Activated T-helper 2 cell treated with anti-CD3 and anti-CD28 coated beads, Interferon-gamma antibody, Interleukin-2, Interleukin-4, amounts not matched to agents 10 μg/mL and 5 μg/mL and 100 μg/mL, durations not matched to agents 14 hours and 24 hours and 36 hours (primary cell): ENCODE data around the gene PCMTD2. TPM values are rescaled to one million over a fixed set of nuclear protein-coding genes. Genes with fewer than 3 reads are reported as not detected.
A peak's percentile ranks its signal among the peaks of the same experiment; 100 is the strongest.

ENCODE experiments used
- DNase-seq: peaks from one replicate; pipeline ENCODE4 v3.0.0; 2021; ENCODE audit warnings: low spot score
- H3K27ac Mint-ChIP-seq: one replicate; pipeline ENCODE4 v1.8.0; 2021; ENCODE audit warnings: mixed read lengths
- H3K27me3 Mint-ChIP-seq: one replicate; pipeline ENCODE4 v1.8.0; 2021; ENCODE audit warnings: low read depth, mixed read lengths
- H3K36me3 Mint-ChIP-seq: one replicate; pipeline ENCODE4 v1.8.0; 2021; ENCODE audit warnings: low read depth, mixed read lengths
- H3K4me1 Mint-ChIP-seq: one replicate; pipeline ENCODE4 v1.8.0; 2021; ENCODE audit warnings: low read depth, mixed read lengths
- H3K4me3 Mint-ChIP-seq: one replicate; pipeline ENCODE4 v1.8.0; 2021; ENCODE audit warnings: low read depth, mild to moderate bottlenecking, moderate library complexity, mixed read lengths
- H3K9me3 Mint-ChIP-seq: one replicate; pipeline ENCODE4 v1.8.0; 2021; ENCODE audit warnings: mixed read lengths
- intact Hi-C: fragments of 100-400 bp; cut with micrococcal nuclease; formaldehyde crosslinking; loops from one replicate; pipeline ENCODE4 v1.15.1; 2023
- total RNA-seq: library from RNA; stranded (reverse); gene quantifications from 2 replicates; pipeline ENCODE4 v1.2.3, GENCODE V29; 2022

PCMTD2 gene
- total RNA-seq, 1 donor from 2014 or later, result 31.7 TPM

GRCh38 chr20:64257107-64257757, 1.7 kb downstream of the PCMTD2 start:
- Mint-ChIP-seq H3K4me1 (peaks cover 44% of the 10 kb centered on the region), H3K27ac (peak overlapping the region; percentile 7)
- intact Hi-C loops, result no loop called here

GRCh38 chr20:64258071-64258823, 2.7 kb downstream of the PCMTD2 start:
- intact Hi-C loops, result no loop called here

More at GRCh38 chr20:64257107-64257757, 1.7 kb downstream of the PCMTD2 start:
- H3K9me3 Mint-ChIP-seq, result no peaks in the 10 kb centered on the region
- H3K36me3 Mint-ChIP-seq, result peaks cover 22% of the 10 kb centered on the region
- no peaks in the 10 kb centered on the region for H3K27me3 Mint-ChIP-seq
- no peak for DNase-seq
- H3K4me3 Mint-ChIP-seq, result peak overlapping the region; percentile 86

GRCh38 chr20:64260239-64260638, 4.7 kb downstream of the PCMTD2 start:
- Mint-ChIP-seq H3K4me1 (peaks cover 39% of the 10 kb centered on the region), H3K4me3 (no peak overlapping the region), H3K9me3 (no peaks in the 10 kb centered on the region), H3K36me3 (peaks cover 27% of the 10 kb centered on the region), H3K27me3 (no peaks in the 10 kb centered on the region), H3K27ac (no peak overlapping the region)
- no peak for DNase-seq
- intact Hi-C loops, result loop anchor here (1.0 kb wide), 1 partner anchor 15 kb away; no protein-coding TSS in a partner anchor

More at GRCh38 chr20:64258071-64258823, 2.7 kb downstream of the PCMTD2 start:
- peaks cover 44% of the 10 kb centered on the region for H3K4me1 Mint-ChIP-seq
- DNase-seq, result no peak
- no peak overlapping the region for H3K27ac Mint-ChIP-seq
- H3K9me3 Mint-ChIP-seq, result no peaks in the 10 kb centered on the region
- H3K27me3 Mint-ChIP-seq, result no peaks in the 10 kb centered on the region
- H3K4me3 Mint-ChIP-seq, result no peak overlapping the region
- peaks cover 24% of the 10 kb centered on the region for H3K36me3 Mint-ChIP-seq

GRCh38 chr20:64261138-64261537, 5.6 kb downstream of the PCMTD2 start:
- no peaks in the 10 kb centered on the region for H3K27me3 Mint-ChIP-seq
- no peak overlapping the region for H3K4me3 Mint-ChIP-seq
- H3K4me1 Mint-ChIP-seq, result peaks cover 37% of the 10 kb centered on the region
- intact Hi-C loops, result no loop called here
- DNase-seq, result no peak
- H3K27ac Mint-ChIP-seq, result no peak overlapping the region
- H3K9me3 Mint-ChIP-seq, result no peaks in the 10 kb centered on the region
- peaks cover 27% of the 10 kb centered on the region for H3K36me3 Mint-ChIP-seq

GRCh38 chr20:64264091-64264490, 8.5 kb downstream of the PCMTD2 start:
- intact Hi-C loops, result no loop called here
- Mint-ChIP-seq H3K9me3 (no peaks in the 10 kb centered on the region), H3K36me3 (peaks cover 27% of the 10 kb centered on the region), H3K27me3 (no peaks in the 10 kb centered on the region), H3K4me3 (no peak overlapping the region), H3K4me1 (peaks cover 13% of the 10 kb centered on the region), H3K27ac (no peak overlapping the region)
- DNase-seq, result no peak

- no peak for DNase-seq
- intact Hi-C loops, result no loop called here
- no peak overlapping the region for H3K4me3 Mint-ChIP-seq
- no peaks in the 10 kb centered on the region for H3K27me3 Mint-ChIP-seq
- H3K9me3 Mint-ChIP-seq, result no peaks in the 10 kb centered on the region
- H3K36me3 Mint-ChIP-seq, result peaks cover 26% of the 10 kb centered on the region
- peak overlapping the region; percentile 3 for H3K27ac Mint-ChIP-seq
- peaks cover 8% of the 10 kb centered on the region for H3K4me1 Mint-ChIP-seq
These were observed 9.7 kb downstream of the PCMTD2 start for GRCh38 chr20:64265201-64265600.

GRCh38 chr20:64266988-64267387, 11.4 kb downstream of the PCMTD2 start:
- no peak for DNase-seq
- Mint-ChIP-seq H3K4me1 (no peaks in the 10 kb centered on the region), H3K27ac (no peak overlapping the region), H3K27me3 (no peaks in the 10 kb centered on the region), H3K36me3 (peaks cover 15% of the 10 kb centered on the region), H3K9me3 (no peaks in the 10 kb centered on the region), H3K4me3 (no peak overlapping the region)
- intact Hi-C loops, result no loop called here

- Mint-ChIP-seq H3K9me3 (no peaks in the 10 kb centered on the region), H3K27ac (no peak overlapping the region), H3K4me1 (no peaks in the 10 kb centered on the region), H3K4me3 (no peak overlapping the region), H3K36me3 (peaks cover 15% of the 10 kb centered on the region), H3K27me3 (no peaks in the 10 kb centered on the region)
- no peak for DNase-seq
- intact Hi-C loops, result no loop called here
These were observed 12.6 kb downstream of the PCMTD2 start for GRCh38 chr20:64268174-64268573.

- DNase-seq, result no peak
- Mint-ChIP-seq H3K27me3 (no peaks in the 10 kb centered on the region), H3K27ac (no peak overlapping the region), H3K4me3 (no peak overlapping the region), H3K36me3 (peaks cover 13% of the 10 kb centered on the region), H3K9me3 (no peaks in the 10 kb centered on the region), H3K4me1 (no peaks in the 10 kb centered on the region)
- intact Hi-C loops, result no loop called here
These were observed 14.3 kb downstream of the PCMTD2 start for GRCh38 chr20:64269604-64270411.

GRCh38 chr20:64271636-64272035, 16.1 kb downstream of the PCMTD2 start:
- H3K4me3 Mint-ChIP-seq, result no peak overlapping the region
- no peaks in the 10 kb centered on the region for H3K9me3 Mint-ChIP-seq
- DNase-seq, result no peak
- H3K4me1 Mint-ChIP-seq, result no peaks in the 10 kb centered on the region
- H3K36me3 Mint-ChIP-seq, result peaks cover 13% of the 10 kb centered on the region
- H3K27me3 Mint-ChIP-seq, result no peaks in the 10 kb centered on the region
- H3K27ac Mint-ChIP-seq, result no peak overlapping the region
- intact Hi-C loops, result no loop called here

- Mint-ChIP-seq H3K27ac (no peak overlapping the region), H3K4me3 (no peak overlapping the region), H3K9me3 (no peaks in the 10 kb centered on the region), H3K27me3 (no peaks in the 10 kb centered on the region), H3K4me1 (no peaks in the 10 kb centered on the region), H3K36me3 (peaks cover 13% of the 10 kb centered on the region)
- no peak for DNase-seq
- intact Hi-C loops, result no loop called here
These were observed 17.6 kb downstream of the PCMTD2 start for GRCh38 chr20:64273109-64273508.

- Mint-ChIP-seq H3K9me3 (no peaks in the 10 kb centered on the region), H3K36me3 (peaks cover 3% of the 10 kb centered on the region), H3K4me3 (no peak overlapping the region), H3K27me3 (peaks cover 2% of the 10 kb centered on the region), H3K27ac (no peak overlapping the region), H3K4me1 (peaks cover 3% of the 10 kb centered on the region)
- no peak for DNase-seq
- intact Hi-C loops, result no loop called here
These were observed 21.3 kb downstream of the PCMTD2 start for GRCh38 chr20:64276817-64277216.
